NOMO-1 treated with DMSO at 0.1 percent for 48 hours (cell line): Measurements from ENCODE around the gene CABP1.

Source experiments
- DNase-seq: peaks from one replicate; lab custom pipeline; 2025; ENCODE audit not compliant: unreplicated experiment; lab: John Stamatoyannopoulos, UW

CABP1 gene

DNA sequence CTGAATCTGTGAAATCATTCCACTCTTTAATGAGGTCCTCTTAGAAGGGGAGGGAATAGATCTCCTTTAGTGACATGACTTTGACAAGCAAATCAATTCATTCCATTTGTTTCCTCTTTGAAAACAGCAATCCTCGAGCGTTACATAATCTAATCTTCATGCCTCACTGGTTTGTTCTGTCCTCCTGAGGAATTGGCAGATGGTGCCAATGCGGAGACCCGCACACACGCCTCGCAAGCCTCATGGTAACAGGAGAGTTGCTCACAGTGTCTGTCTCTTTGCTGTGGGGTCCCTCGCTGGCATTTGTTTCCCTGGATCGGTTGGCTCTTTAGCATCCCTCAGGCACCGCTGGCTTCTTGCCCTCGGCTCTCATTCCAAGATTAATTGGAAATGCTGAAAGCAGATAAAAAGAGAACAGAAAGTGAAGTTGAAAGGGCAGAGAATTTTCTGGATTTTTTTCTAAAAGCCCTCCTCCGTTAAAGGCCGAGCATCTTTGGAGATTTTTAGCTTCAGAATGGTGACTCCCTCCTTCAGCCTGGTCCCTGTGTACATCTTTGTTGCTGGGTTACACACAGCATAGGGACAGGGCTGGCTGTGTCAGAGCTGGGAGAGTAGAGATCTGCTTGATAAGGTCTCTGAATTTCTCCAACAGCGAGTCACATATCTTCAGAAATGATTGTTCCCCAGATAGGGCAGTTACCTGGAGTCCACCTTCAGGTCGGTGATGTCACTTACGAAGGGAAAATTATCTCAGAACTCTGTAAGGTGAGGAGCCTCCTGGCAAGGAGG is 10.1 kb upstream of the CABP1 start:
- no peak for DNase-seq

DNA sequence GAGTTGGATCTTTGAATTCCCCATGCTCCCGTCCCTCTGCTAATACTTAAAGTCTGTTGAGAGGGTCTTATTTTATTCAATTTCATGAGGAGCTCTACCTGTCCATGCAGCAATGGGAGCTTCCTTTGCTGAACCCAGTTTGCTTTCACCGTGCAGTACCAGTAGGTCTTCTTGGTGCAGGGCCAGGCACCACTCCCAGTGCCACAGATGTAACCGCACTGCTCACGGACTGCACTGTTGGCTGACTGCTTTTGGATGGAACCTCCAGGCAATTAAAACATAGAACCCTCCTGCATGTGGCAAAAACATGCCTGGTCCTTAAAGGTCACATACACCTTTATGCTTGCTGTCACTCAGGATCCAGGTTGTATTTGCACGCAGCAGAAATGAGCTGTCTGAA is 9.3 kb upstream of the CABP1 start:
- no peak for DNase-seq

DNA sequence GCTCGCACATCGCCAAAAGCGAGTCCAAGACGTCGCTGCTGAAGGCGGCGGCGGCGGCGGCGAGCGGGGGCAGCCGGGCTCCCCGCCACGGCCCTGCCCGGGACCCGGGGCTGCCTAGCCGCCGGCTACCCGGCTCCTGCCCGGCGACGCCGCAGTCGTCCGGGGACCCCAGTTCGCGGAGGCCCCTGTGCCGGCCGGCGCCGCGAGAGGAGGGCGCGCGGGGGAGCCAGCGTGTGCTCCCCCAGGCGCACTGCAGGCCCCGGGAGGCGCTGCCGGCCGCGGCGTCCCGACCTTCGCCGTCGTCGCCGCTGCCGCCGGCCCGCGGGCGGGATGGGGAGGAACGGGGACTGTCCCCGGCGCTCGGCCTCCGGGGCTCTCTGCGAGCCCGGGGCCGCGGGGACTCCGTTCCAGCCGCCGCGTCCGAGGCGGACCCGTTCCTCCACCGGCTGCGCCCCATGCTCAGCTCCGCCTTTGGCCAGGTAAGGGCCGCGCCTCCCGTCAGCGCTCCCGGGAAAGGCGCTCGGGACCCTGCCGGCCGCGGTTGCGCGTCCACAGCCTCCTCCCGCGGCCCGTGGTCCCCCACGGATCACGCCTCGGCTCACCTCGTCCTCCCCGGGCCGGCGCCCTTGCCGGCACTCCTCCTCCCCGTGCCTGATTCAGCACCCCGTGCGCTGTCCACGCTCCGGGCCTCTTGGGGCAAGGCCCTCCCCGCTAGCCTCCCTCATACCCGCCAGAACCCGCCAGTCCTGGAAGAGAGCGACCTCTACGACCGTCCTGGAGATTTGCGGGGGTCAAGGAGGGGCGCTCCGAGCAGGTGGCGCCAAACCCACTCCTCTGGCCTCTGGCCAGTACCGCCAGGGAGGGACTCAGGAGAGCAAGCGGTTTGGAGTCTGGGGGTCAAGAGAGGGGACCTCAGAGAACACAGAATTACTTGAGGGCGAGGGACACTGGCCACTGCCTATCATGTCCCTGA is 721 bp downstream of the CABP1 start:
- DNase-seq: peak; percentile 36

DNA sequence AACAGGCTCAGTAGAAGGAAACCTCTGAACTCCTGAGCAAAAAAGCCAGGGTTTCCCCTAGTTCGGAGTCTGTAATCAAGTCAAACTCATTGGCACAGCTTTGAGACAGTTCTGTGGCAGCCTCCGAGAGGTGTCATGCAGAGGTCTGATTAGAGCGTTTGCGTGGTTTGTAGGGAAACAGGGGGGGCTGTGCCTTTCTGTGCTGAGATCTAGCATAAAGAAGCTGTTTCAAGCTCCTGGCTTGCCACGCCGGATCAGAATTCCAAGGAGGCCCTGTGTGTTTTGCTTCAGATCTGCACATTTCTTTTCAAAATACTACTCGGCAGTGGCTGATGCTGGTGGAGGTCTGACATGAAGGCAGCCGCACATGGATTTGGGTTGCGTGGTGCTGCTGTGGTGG is 1.7 kb downstream of the CABP1 start:
- no peak for DNase-seq

DNA sequence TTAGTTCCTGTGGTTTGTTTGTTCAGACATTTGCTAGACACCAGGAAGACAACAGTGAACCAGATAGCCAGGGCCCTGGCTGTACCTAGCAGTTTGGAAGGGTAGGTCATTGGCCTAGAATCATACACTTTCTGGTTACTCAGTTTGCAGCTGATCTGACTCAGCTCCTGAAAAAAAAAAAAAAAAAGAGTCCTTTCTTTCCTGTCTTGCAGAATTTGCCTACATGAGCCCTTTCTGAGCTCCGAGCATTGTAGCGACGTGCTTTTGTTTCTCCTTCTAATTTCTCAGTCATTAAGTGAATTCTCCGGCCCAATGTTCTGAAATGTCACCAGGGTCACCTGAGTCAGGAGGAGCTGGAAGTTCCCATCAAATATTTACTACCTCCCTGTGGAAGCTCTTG is 2.4 kb downstream of the CABP1 start:
- no peak for DNase-seq

DNA sequence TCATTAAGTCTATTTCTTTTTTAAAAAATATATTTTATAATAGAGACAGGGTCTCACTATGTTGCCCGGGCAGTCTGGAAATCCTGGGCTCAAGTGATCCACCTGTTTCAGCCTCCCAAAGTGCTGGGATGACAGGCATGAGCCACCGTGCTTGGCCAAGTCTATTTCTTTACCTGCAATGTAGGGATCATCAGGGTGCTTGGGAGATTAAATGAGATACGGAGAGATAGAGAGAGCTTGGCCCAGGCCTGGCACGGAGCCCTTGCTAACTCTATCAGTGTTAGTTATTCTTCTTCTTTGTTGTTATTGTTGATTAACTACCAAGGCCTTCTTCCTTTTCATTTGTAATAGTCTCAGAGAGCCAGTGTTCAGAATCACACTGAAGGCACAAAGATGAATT is 3.1 kb downstream of the CABP1 start:
- no peak for DNase-seq

DNA sequence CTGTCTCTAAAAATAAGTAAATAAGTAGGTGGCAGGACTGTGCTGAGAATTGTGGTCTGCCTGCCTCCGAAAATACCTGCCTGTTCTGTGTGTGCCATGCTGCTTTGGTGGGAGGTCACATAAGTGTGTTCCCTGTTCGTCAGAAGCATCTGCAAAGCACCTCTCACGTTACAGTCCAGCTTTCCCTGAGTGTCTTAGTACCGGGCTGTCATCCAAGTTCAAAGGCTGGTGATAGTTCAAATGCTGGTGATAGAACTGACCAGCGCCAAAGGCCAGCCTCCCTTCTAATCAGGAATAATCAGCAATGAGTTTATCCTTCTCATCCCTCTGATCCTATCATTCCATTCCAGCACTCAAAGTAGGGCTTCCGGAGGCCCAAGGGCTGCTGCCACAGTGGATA is 5.6 kb downstream of the CABP1 start:
- DNase-seq: no peak

DNA sequence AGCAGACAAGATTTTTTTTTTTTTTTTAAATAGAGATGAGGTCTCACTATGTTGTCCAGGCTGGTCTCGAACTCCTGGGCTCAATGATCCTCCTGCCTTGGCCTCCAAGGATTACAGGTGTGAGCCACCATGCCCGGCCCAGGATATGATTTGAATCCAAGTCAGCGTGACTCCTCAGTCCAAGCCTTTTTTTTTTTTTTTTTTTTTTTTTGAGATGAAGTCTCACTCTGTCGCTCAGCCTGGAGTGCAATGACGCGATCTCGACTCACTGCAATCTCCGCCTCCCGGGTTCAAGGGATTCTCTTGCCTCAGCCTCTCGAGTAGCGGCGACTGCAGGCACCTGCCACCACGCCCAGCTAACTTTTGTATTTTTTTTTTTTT is 6.9 kb downstream of the CABP1 start:
- DNase-seq: no peak

DNA sequence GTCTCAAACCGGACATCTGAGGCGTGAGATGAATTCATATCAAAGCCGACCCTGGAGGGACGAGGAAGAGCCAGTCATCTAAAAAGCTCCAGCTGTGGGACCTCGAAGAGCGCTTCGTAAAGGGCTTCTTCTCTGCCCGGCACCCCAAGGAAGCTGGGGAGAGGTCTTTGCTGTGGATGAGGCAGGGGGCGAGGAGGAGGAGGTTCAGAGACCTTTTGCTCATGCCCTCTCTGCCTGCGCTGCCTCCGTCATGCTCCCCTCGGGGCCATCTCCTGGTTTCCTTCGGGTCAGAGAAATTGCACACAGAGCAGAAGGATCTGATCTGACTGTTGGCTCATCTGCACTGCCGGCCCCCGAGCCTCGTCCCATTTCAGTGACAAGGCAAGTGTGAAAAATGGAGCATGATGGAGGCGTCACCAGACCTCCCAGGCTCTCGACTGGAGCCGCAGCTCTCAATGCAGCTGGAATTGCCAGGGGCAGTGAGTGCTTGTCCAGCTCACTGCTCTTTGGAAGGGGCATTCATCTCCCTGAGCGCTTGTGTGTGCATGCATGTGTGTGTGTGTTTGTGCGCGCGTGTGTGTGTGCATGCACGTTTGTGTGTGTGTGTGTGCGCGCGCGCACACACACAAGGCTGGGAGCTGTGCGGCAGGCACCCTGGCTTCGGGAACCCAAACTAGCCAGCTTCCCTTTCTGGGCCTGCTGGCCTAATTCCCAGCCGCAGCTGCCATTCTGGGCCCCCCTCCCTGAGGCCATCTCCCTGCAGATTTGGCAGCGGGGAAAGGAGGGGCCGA is 9.2 kb downstream of the CABP1 start:
- DNase-seq: no peak

DNA sequence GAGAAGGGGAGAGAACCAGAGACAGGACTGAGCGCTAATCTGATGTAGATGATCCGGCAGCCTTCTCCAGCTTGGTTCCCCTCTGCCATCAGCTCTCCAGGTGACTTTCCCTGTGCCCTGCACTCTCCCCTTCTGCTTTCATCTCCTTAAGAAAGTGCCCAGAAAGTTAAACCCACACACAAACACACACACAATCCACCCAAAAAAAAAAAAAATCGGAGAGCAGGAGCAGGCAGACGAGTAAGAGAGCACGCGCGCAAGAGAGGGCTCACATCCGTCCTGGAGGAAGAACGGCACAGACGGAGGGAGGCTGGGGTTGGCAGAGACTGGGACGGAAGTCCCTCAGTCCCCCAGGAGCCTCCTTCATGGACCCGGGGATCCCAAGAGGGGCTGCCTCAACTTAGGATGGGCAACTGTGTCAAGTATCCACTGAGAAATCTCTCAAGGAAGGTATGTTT is 9.8 kb downstream of the CABP1 start:
- no peak for DNase-seq

DNA sequence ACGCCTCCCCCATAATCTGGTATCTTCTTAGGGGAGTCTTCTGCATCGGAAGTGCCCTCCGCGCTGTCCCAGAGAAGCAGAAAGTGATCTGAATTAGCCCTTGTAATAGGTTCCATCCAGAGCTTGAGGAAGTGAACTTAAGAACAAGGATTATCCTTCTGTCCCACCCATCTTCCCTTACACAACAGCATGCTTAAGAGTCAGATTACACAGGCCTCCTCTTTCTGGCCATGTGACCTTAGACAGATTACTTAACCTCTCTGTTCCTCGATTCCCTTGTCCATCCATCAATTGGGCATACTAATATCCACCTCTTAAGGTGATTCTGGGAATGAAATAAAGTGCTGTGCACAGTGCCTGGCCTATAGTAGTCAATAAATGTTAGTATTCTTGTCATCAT is 11.4 kb downstream of the CABP1 start:
- peak; percentile 7 for DNase-seq

DNA sequence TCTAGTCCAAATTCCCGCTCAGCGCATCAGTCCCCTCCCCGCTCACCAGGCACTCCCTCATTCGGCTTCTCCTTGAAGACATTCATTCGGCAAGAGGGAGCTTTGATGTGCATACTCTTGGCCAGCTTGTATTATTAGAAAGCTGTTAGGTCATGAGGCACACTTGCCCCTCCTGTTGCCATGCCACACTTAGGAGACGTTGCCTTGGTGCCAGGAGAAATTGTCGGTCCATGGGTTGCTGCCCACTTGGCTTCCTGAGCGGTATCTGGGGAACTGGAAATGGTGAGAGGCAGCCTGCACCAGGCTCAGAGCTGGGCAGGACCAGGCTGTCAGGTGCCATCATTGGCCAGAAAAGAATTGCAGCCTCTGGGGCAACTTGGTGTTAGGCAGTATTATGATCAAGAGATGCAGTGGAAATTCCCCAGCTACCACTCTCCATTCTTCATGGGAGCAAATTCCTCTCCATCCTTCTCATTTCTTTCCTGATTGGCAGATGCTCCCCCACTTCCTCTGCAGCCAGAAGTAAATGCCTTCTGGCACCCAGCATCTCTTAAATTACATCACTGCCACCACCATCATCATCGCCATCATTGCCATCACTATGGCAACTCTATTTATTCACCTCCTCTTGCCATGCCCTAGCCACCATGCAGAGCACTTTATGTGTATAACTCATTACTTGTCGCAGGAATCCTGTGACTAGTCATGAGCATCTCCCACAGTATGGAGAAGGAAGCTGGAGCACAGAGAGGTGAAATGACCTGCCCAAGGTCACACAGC is 12.4 kb downstream of the CABP1 start:
- no peak for DNase-seq

DNA sequence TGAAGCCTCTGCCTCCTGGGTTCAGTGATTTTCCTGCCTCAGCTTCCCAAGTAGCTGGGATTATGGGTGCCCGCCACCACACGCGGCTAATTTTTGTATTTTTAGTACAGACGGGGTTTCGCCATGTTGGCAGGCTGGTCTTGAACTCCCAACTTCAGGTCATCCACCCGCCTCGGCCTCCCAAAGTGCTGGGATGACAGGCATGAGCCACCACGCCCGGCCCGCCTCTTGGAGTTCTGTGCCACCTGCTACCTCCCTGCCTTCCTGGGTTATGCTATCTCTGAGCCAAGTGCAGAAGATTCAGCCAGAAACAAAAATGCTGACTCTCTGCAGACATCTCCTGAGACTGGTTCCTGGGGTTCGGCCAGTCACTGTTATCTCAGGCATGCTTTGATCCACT is 13.2 kb downstream of the CABP1 start:
- DNase-seq: no peak

DNA sequence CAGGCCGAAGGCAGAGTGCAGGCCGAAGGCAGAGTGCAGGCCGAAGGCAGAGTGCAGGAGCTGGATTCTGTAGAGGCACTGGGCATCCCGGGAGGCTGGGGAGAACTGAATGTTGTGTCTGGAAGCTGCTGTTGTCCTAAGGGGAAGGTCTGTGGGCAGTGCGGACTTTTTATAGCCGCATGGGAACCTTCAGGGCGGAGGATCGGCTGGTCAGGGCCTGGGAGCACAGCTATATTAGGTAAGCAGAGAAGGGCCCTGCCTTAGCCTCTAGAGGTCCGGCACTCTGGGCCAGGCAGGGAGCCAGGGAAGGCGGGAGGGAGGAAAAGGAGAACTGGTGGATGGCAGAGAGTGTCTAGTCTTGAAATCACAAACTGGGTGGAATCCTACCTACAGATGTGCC is 14.2 kb downstream of the CABP1 start:
- DNase-seq: no peak

DNA sequence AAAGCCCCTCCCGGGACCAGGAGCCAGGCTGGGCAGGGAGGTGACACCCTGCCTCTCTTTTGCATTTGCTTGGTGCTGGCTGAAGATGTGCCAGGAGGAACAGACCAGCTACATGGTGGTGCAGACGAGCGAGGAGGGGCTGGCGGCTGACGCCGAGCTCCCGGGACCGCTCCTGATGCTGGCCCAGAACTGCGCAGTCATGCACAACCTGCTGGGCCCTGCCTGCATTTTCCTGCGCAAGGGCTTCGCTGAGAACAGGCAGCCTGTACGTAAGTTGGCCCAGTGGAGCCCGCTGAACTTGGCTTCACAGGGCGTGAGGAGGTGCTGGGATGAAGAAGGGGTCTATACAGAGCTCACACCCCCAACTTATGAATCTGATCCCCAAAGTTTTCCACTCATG is 15.6 kb downstream of the CABP1 start:
- no peak for DNase-seq

DNA sequence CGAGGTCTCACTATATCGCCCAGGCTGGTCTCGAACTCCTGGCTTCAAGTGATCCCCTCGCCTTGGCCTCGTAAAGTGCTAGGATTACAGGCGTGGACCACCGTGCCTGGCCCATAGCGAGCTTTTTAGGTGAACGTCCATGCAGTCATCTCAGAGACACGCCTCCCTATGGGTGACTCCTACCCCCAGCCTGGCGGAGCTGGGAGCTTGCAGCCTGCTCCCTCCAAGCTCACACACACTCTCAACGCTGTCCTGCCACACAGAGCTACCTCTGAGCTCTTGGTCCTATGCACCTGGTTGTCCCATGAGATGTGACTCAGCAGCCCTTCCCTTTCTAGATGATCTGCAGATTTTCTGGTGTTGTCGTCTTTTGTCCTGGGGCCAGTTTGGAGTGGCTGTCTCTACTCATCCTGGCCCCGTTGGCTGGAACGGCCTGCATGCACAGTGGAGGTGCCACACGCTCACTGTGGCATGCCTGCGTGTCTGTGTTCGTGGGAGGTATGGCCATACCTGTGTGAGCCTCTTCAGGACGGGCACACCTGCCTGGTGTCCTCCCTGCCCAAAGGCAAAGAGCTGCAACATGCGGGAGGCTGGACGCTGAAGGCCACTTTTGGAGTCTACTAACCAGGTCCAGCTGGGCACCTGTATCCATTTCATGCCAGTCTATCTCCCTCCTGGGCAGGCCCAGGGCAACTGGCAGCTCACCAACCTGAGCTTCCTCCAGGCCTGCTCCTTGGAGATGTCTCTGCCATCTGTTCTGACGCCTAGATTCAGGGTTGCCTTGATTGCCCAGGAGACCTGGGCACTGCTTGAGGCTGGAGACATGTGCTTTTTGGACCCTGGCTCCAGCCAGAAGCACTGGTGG is 18.1 kb downstream of the CABP1 start:
- DNase-seq: no peak

DNA sequence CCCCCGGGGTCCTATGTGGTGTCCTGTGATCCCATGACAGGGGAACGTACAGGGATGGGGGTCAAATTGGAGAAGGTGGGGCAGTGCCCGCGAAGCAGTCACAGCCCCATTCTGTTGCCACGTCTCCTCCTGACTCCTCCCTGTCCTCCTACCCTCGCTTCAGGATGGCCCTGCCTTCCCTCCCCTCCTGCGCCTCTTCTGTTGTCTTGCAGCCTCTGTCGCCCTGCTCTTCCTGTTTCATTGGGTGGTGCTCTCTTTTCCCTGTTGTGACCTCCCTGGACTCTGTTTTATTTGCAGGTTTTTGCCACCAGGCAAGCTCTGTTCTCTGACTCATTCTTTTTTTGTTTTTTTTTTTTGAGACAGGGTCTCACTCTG is 18.7 kb downstream of the CABP1 start:
- peak; percentile 3 for DNase-seq

DNA sequence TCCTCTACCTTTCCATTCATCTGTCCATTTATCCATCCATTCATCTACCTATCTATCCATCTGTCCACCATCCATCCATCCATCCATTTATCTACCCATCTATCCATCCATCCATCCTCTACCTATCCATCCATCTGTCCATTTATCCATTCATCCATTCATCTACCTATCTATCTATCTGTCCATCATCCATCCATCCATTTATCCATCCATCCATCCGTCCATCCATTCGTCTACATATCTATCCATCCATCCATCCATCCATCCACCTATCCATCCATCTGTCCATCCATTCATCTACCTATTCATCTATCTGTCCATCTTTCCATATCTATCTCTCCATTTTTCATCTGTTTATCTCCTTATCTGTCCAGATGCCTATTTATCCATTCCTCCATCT is 21.0 kb downstream of the CABP1 start:
- no peak for DNase-seq

DNA sequence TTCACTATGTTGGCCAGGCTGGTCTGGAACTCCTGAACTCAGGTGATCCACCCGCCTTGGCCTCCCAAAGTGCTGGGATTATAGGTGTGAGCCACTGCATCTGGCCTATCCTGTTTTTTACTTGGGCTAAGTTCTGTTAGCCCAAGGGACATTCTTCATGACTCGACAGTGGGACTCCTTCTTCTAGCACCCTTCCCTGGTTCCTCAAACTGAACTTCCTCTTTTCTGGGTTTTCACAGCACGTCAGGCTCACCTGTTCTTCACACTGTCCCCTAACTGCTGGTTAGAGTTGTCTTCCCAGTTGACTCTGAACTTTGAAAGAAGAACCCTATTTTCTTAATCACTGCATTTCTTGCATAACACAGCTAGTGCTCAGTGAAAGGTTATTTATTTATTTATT is 22.5 kb downstream of the CABP1 start:
- DNase-seq: peak; percentile 76

DNA sequence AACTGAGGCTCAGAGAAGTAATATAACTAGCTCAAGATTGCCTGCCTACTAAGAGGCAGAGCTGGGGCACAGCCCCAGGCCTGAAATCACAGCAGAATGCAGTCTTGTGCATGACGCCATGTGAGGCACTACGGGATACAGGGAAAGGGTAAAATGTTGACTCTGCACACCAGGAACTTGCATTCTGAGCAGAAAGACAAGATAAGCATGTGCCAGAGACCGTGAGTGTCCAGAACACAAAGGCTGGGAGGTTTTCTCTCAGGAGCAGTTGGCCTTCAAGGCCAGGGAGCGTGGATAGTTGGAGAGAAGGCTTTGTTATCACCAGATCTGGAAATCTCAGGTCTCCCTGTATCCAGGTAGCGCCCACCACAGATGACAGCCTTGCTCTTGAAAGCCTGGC is 23.3 kb downstream of the CABP1 start:
- DNase-seq: no peak
